ENCODE results near the gene FEZ2.

DNA sequence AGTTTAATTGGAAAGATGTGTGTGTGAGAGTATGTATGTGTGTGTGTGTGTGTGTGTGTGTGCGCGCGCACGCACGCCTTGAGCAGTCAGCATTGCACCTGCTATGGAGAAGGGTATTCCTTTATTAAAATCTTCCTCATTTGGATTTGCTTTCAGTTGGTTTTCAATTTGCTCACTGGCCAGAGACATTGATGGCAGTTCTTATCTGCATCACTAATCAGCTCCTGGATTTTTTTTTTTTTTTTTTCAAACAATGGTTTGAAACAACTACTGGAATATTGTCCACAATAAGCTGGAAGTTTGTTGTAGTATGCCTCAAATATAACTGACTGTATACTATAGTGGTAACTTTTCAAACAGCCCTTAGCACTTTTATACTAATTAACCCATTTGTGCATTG is 48.0 kb downstream of the FEZ2 start:
- TF ChIP-seq, protein P1, sequence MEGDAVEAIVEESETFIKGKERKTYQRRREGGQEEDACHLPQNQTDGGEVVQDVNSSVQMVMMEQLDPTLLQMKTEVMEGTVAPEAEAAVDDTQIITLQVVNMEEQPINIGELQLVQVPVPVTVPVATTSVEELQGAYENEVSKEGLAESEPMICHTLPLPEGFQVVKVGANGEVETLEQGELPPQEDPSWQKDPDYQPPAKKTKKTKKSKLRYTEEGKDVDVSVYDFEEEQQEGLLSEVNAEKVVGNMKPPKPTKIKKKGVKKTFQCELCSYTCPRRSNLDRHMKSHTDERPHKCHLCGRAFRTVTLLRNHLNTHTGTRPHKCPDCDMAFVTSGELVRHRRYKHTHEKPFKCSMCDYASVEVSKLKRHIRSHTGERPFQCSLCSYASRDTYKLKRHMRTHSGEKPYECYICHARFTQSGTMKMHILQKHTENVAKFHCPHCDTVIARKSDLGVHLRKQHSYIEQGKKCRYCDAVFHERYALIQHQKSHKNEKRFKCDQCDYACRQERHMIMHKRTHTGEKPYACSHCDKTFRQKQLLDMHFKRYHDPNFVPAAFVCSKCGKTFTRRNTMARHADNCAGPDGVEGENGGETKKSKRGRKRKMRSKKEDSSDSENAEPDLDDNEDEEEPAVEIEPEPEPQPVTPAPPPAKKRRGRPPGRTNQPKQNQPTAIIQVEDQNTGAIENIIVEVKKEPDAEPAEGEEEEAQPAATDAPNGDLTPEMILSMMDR (conservative IDR thresholded peaks at IDR 0.05; ENCODE audit: low read depth, low read length), result no peak
- TF ChIP-seq EZH2 (IDR thresholded peaks at IDR 0.05; ENCODE audit: borderline replicate concordance, low read depth, low read length, poor library complexity, severe bottlenecking), result no peak

Data from A673 (cell line).